Measurements from ENCODE around the gene FAM53A.
"Not testable (repeated sequence)": the region's sequence is repeated elsewhere in the genome, so short reads cannot be mapped to it uniquely, and the experiment has no call there.

Gene FAM53A

DNA sequence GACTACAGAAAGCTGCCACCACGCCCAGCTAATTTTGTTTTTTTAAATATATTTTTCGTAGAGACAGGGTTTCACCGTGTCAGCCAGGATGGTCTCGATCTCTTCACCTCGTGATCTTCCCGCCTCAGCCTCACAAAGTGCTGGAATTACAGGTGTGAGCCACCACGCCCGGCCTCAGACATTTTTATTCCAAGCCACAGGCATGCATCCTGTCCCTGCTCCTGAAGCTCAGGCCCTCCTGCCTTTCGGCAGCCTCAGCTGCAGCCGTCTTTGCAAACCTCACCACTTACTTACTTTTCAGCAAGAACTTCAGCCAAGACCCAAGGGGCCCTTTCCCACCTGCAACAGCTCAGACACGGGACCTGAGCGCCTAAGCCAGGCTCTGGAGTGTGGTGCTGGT, 26.0 kb downstream of the FAM53A start:
- no peak for DNase-seq

DNA sequence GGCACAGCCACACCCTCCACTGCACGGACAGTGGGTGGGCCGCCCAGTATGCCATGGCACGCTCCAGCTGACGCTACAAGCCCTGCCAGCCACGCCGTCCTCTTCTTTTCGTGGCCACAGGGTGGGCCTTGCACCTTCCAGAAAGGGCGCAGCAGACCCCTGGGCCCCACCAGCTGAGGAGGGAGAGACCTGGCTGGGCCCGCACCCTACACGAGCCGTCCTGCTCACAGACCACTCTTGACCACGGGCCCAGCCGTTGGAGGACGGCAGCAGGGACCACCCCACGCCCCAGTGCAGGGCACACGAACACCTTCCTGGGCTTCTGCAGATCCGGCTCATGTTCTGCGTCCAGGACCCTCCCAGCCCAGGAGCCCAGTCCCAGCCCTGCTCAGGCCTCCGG, 27.1 kb downstream of the FAM53A start:
- no peak for DNase-seq

DNA sequence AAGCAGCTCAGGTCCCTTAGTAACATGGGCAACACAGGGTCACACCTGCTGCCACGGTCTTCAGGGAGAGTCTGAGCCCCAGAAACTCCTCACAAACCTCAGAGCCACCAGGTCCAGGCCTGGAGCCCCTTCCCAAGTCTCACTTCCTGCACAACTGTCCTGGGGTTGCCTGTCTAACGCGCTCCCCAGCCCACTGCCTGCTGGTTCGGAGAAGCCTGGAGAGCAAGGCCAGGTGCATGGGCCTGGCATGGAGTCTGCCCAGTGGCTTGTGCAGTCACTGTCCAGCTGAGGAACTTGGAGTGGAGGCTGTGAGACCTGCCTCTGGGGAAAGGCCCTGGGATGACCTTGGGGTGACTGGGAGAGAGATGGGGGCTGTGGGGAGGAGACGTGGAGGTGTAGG, 28.0 kb downstream of the FAM53A start:
- no peak for DNase-seq

DNA sequence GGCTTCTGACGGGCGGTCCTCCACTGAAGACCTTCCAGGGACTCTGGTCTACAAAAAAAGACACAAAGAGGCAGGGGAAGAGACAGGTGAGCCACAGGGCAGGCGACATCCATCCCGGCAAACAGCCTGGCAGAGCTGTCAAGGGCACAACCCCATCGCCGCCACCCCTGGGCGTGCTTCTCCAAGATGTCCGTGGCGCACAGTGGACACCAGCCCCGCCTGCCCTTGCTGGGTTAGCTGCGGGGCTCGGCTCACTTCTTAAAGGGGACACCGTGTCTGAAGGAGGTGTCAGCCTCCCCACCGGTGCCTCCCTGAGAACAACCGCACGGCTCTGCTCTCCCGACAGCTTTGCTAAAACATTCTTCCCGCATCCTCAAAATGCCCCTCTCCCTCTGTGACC, 28.4 kb downstream of the FAM53A start:
- no peak for DNase-seq

DNA sequence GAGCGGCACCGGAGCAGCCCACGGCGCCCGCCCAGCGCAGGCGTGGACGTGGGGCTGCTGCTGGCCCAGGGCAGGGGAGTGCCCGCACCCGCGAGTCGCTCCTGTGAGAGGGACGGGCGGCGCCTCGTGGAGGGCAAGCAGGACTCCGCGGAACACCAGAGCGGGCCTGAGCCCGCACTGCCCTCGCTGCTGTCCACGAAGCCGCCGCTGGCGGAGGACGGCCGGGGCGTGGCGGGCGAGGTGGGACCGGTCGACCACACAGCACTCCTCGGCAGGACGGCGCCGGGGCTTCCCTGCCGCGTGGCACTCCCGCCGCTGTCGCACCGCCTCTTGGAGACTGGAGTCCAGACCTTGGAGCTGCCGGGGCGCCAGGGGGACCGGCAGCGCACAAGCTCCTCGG, 29.0 kb downstream of the FAM53A start:
- no peak for DNase-seq

DNA sequence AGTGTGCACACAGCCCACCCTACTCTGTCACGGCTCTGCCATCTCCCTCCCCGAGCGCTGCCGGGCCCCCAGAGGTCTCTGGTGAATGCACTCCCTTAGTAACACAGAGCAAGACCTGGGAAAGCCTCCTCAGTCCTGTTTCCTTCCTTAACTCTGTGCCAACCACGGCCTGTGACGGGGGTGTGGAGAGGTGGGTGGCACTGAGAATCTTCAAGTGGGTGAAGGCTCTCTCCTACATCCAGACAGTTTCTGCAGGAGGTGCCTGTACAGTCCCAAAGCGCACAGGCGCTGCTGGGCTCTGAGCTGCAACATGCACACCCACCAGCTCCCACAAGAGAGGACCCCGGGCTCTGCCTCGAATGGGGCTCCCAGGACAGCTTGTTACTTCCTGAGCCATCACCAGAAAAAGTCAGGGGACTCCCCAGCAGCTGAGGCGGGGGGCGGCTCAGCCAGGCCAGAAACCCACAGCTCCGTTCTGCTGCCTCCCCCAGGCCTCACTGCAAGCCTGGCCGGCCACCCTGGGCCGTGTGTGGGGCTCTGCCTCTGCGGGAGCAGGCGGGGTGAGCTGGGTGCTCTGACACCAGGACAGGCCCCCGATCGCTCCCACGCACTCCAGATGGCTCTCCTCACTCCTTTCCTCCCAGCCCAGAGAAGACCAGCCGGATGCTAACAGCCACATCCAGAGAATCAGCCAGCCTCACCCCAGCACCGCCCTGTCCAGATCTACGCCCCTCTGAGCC, 29.7 kb downstream of the FAM53A start:
- DNase-seq: no peak

DNA sequence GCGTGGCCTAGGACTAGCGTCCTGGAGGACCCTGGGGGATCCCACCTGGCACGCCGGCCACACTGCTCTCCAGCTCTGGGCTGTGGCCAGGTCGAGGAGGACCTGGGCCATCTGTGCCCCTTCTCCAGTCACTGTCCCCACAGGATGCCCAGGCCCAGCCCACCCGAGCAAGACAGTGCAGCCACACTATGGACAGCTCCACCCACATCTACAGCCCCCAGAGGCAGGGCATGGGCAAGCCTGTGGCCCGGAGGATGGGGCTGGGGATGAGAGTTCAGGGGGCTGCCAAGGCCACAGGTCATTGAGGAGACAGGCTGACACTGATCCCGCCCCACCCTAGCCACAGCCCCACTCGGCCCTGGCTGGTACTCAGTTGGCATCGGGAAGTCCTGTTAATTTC, 30.3 kb downstream of the FAM53A start:
- DNase-seq: no peak

DNA sequence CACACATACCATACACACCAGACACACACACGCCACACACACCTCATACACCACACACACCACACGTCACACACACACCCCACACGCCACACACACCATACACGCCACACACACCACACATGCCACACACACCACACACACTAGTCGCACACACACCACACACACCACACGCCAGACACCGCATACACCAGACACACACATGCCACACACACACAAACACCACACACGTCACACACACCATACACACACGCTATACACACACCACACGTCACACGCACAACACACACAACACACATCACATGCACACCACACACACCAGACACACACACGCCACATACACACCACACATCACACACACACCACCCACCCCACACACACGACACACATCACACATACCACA, 32.0 kb downstream of the FAM53A start:
- no peak for DNase-seq

DNA sequence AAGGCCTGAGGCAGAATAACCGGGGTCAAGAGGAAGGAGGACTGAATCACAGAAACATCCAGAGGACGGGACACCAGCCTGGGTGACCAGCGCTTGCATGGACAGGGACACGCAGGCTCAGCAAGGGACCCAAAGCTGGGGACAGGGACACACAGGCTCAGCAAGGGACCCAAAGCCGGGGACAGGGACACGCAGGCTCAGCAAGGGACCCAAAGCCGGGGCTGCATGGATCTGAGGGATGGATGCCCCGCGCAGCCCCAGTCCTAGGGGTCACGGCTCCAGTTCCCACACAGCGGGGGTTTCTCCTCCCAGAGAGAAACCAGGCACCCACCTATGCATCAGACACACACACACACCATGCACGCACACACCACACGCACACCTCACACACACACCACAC, 32.5 kb downstream of the FAM53A start:
- DNase-seq: no peak

DNA sequence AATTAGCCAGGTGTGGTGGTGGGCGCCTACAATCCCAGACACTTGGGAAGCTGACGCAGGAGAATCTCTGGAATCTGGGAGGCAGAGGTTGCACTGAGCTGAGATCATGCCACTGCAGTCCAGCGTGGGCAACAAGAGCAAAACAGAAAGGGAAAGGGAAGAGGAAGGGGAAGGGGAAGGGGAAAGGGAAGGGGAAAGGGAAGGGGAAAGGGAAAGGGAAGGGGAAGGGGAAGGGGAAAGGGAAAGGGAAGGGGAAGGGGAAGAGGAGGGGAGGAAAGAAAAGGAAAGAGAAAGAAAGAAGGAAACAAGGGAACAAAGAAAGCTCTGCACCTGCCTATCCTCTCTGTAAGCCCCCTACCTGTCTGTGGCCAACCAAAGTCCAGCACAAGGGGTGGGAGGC, 35.2 kb downstream of the FAM53A start:
- no peak for DNase-seq

DNA sequence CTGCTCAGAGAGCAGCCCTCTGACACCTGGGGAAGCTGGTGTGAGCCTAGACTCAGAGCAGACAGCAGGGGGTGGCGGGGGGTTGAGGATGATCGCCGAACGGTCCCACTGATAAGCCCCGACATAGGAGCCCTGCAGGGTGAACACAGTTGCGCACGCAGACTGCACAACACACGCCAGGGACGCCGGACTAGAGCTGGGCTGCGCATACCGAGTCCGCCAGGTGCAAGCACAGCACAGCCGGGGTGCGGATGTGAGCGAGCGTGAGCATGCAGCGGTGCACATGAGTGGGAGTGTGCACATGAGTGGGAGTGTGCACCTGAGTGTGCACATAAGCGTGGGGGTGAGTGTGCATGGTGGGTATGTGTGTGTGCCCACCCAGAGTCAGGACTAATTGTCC, 36.7 kb downstream of the FAM53A start:
- no peak for DNase-seq

DNA sequence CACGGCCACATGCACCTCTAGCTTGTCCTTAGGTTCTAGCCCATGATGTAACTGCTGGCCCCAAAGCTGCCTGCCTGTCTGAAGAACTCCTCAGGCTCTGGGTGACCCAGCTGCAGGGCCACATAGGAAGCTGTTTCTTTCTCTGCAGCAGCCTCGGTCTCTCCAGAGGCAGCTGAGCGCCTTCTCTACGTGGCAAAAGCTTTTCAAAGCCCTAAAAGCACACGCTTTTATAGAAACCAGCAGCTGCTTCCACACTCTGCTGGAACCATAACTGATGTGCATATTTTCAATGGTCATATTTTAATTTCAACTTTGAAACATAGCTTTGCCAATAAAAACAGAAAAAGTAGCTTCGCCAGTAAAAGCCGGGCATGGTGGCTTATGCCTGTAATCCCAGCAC, 37.4 kb downstream of the FAM53A start:
- DNase-seq: no peak

DNA sequence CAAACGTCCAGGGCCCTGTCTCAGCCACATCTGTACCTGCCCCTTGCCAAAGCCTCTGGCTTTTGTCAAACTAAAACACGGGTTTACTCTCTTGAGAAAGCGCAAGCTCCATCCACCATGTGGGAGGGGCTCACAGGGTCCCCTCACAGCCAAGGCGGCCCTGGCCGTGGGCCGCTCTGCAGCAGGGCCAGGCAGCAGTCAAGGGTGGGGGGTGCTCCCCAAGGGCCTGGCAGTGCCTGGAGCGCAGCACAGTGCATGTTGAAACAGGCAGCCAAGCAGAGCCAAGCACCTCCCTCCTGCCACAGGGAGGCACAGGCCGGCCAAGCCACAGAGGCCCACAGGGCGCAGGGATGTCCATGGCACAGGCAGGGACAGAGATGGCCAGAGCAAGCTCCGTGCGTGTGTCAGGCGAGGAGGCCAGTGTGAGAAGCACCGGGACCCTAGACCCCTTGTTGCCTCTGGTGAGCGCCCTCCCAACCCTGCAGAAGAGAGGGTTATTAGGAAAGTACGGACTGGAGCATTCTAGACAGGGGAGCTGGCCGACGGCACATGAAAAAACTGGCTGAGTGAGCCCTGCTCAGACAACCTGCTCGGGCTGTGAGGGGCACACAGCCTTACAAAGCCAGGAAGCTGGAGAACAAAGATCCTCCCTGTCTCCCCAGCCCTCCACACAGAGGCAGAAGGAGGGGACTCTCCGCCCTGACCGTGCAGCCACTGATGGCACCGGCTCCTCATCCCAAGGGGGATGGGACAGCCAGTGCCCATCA, 39.0 kb downstream of the FAM53A start:
- DNase-seq: peak; percentile 64

DNA sequence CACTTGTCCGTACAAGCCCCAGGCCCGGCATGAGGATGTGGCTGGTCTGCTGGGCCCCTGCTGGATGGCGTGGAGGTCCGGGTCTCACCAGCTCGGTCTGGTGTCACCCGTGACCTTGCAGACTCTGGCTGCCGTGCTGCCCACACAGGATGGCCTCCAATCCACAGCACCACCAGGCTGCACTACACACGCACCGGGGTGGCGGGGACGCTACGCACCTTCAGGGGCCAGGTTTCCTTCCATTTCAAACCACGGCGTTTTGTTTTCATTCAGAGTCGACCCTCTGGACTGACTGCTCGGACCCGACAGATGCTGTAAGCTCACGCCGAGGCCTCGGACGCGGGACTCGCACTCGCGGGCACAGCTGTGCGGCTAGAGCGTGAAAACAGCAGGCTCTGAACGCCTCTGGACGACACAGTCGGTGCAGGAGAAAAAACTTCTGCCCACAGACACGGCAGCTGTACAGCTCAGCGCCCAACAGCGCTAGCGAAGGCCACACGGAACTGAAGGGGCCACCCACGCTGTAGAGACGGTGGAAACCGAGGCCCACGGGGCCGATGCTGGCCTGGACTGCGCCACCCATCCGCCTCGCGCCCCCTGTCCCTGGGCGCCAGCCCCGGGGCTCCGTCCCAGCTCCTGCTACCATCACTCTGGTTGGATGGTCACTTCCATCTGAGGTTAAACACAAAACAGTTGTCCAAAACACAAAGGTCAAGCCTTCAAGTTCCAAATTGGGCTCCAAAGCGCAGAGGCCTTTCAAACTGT, 40.0 kb downstream of the FAM53A start:
- no peak for DNase-seq

DNA sequence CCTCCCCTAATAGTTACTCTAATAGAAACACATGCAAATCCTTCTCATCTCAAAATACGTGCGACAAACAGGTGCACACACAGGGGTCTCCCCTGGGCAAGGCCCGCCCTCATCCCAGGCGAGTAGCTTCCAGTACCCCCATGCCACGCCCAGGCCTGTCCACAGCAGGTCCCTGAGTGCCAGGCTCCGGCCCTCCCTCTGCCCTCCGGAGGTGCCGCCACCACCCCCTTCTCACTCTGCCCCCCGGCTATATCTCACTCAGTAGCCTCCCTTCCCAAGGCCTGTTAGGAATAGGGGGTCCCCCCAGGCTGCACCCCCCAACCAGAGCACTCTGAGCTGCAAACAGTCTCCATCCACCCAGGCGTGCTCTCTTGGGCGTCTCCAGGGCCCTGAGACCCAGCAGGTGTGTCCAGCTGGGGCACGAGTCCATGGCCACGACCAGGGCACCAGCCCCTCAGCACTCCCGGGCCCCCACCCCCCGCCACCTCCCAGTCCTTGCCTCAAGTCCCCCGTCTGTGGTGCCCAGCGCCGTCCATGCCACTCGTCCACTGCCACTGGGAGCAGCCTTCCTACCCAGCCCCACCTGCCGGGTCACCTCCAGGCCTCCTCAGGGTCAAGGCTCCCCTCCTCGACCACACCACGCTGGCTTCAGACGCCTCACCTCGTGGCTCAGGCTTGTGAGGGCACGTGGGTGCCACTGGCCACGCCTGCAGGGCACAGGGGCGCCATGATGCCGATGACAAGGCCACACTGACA, 41.7 kb downstream of the FAM53A start:
- no peak for DNase-seq

DNA sequence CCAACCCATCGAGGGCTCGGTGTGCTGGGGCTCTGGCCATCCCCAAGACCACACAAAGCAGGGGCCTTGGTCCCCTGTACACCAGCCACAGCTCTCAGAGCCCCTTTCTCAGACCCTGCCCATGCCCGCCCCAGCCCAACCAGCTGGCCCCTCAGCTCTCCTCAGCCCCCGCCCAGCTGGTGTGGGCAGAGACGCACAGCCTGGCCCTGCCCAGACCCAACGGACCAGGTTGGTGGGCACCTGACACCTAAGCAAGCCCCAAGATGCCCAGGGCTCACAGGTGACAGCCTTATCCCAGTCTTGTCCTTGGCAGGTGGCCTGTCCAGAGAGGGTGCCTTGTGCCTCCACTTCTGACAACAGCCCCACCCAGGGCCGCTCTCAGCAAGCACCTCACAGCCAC, 42.4 kb downstream of the FAM53A start:
- DNase-seq: no peak

DNA sequence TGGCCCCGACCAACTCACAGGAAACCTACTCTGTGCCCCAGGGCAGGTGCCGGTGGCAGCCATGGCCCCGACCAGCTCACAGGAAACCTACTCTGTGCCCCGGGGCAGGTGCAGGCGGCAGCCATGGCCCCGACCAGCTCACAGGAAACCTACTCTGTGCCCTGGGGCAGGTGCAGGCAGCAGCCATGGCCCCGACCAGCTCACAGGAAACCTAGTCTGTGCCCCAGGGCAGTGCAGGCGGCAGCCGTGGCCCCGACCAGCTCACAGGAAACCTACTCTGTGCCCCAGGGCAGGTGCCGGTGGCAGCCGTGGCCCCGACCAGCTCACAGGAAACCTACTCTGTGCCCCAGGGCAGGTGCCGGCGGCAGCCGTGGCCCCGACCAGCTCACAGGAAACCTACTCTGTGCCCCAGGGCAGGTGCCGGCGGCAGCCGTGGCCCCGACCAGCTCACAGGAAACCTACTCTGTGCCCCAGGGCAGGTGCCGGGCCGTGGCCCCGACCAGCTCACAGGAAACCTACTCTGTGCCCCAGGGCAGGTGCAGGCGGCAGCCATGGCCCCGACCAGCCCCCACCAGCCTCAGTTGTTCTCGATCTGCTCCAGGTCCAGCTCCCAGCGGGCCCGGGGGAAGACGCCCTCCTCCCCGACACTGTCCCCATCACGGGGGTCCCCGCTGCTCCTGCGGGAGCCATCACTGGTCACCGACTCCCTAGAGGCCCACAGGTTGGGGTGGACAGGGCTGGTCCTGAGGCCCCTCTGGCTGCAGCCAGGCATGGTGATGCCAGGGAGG, 43.2 kb downstream of the FAM53A start:
- DNase-seq: not testable (repeated sequence)

DNA sequence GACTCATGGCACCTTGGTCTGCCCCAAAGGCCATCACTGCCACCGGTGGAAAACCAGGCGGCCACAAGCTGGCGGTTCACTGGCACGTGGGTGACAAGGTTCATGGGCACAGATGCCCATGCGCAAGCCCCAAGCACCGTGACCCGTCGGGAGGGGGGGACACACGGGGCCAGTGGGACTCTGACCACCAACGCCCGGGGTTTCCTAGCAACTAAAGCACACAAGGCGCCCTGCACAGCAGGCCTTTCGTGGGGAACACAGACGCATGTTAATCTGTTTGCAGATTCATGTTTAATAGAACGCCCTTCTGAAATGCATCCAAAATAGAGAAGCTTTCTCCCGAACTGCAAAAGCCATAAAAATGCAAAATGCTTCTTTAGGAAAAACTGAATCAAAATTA, 43.9 kb downstream of the FAM53A start:
- no peak for DNase-seq

DNA sequence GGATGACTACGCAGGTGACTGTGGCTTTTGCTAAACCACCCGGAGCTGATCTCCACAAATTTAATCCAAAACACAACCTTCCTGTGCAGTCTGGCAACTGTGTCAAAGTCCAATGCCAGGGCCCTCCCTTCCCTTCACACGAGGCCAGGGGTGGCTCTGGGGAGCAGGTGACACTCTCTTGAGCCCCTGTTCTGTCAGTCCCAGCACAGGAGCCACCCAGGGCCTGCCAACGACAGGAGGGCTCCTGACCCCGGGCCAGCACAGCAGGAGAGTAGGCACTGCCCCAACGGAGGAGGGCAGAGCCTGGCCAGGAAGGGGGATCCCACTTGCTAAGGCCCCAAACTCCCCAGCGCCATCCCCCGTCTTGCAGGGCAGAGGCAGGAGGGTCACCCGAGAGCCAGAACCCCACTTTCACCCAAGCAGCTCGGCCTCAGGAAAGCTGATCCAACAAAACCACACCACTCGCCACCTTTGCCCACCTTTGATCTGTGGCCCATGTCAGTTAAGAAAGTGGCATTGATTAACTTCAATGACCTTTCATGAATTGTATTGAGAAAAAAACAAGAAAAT, 44.7 kb downstream of the FAM53A start:
- no peak for DNase-seq

DNA sequence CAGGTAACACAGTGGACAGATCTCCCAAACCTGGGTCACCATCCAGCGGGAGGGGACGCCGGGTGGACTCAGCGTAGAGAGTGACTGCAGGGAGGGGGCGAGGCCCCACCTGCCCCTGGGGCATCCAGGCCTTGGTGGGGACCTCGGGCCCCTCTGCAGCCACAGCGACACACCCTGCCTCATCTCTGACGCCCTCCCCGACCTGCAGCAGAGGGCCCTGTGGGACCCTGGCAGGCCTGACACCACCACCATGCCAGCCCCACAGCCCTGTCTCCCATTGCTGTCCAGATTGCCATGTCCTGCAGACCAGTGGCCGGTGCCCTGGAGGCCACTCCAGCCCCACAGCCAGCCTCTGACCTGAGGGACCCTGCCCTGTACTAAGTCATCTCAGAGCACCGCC, 45.2 kb downstream of the FAM53A start:
- no peak for DNase-seq

DNA sequence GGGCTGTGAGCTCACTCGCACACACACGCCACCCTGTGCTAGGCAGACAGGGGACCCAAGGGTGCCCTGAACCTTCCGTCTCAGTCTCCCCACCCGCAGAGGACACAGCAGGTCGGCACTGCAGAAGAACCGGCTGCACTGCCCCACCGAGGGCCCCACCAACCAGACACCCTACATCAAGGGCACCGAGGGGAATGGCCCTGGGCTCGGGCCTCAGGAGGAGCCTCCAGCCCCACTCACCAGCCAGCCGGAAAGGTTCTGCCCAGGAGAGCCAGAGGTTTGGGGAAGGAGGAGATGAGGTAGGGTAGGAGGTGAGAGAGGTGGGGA, 45.9 kb downstream of the FAM53A start:
- no peak for DNase-seq

All from left hindlimb (tissue), 1 donor.